Ramos (cell line): Measurements from ENCODE around the gene CD226.
"Not testable (repeated sequence)": the region's sequence is repeated elsewhere in the genome, so short reads cannot be mapped to it uniquely, and the experiment has no call there.

Experiments
- in situ Hi-C: fragments of 300-500 bp; cut with MboI; formaldehyde crosslinking; loops from one replicate; pipeline ENCODE4 v1.14.3; 2022; ENCODE audit warnings: low sequenced_read_pairs; ENCODE audit not compliant: unreplicated experiment

CD226 gene

DNA sequence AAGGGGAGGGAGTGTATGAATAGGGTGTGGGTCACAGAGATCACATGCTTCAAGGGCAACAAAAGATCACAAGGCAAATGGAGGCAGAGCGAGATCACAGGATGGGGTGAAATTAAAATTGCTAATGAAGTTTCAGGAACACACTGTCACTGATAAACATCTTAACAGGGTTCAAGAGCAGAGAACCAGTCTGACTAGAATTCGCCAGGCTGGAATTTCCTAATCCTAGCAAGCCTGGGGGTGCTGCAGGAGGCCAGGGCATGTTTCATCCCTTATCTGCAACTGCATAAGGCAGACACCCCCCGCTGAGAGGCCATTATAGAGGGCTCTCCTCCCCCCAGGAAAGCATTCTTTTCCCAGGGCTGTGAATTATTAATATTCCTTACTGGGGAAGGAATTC is 68.6 kb downstream of the CD226 start:
- in situ Hi-C loops = not testable (repeated sequence)

- in situ Hi-C loops = no loop called here
Measured at GRCh38 chr18:69878213-69878933, 69.3 kb downstream of the CD226 start.

DNA sequence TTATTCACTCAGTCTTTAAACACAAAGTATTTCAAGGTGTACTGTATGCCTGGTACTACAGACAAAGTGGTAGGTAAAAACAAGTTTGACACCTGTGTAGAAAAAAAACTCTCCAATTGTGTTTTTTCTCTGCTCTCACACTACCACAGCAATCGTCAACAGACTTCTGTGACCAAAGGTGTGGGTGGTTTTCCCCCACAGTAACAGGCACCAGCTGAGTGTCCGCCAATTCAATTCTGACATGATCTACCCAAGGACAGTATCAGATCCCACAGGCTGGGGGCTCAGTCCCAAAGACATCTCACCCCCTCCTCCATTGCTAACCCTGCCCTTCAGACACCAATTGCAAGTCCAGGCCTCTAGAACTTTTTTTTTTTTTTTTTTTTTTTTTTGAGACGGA is 71.2 kb downstream of the CD226 start:
- in situ Hi-C loops = no loop called here

DNA sequence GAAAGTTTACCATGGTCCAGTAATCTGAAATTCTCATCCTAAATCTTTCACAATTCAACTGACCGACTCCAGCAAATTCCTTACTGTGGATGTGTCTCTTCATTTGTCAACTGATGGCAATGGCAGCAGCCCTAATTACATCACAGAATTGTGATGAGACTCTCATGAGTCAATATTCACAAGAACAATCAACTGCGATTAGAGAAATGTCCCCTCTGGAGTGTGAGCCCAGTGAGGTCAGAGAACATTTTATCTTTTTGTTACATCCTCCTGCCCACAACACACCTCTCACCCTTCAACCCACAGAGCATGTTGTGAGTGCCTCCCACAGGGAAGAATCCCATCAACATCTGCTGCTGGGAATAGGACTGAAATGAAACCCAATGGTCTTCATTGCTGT is 73.6 kb downstream of the CD226 start:
- in situ Hi-C loops = no loop called here

GRCh38 chr18:69872661-69873060 is 75.0 kb downstream of the CD226 start:
- in situ Hi-C loops = no loop called here

DNA sequence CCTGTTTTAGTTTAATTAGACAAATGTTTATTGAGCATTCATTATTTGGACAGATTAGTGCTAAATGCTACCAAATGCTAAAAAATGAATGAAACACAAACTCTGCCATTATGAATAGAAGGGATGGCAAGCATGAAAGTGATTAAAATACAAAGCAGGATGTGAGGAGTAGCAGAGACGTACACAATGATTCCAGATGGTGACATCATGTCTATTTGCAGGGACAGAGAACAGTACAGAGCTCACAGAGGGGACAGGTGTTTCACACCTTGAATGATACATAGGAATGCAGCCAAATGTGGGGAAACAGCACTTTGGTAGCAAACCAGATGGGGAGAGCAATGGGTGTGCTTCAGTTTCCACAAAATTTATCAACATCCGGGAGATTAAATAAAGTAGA is 76.3 kb downstream of the CD226 start:
- in situ Hi-C loops = no loop called here

GRCh38 chr18:69870736-69871135 is 76.9 kb downstream of the CD226 start:
- in situ Hi-C loops = no loop called here

DNA sequence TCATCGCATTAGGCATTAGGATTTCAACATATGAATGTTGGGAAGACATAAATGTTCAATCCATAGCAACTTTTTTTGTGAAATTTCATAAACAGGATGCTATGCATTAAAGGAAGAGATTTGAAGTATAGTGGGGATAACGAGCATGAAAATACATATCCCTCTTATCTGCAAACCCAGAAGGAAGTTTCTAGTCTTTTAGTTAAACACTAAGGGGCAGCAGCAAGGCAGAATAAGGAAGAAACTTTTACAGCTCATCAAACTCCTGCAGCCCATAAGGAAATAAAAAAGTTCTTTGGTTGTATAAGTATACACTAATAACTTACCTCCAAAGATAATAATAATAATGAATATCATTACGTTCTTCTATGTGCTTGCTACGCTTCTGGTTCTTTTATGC is 81.5 kb downstream of the CD226 start:
- in situ Hi-C loops = no loop called here

- in situ Hi-C loops = no loop called here
Measured at GRCh38 chr18:69865776-69866175, 81.9 kb downstream of the CD226 start.

DNA sequence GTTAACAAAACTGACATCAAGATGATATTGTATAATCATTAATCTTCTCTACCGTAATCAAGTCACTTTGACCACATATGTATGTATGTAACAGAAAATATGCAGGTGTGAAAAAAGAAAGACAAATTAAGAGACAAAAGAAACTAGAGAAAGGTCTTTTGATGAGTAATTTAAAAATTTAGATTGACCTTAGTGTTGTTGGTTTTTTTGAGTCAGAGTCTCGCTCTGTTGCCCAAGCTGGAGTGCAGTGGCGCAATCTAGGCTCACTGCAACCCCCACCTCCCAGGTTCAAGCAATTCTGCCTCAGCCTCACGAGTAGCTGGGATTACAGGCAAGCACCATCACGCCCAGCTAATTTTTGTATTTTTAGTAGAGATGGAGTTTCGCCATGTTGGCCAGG is 82.9 kb downstream of the CD226 start:
- in situ Hi-C loops = not testable (repeated sequence)

DNA sequence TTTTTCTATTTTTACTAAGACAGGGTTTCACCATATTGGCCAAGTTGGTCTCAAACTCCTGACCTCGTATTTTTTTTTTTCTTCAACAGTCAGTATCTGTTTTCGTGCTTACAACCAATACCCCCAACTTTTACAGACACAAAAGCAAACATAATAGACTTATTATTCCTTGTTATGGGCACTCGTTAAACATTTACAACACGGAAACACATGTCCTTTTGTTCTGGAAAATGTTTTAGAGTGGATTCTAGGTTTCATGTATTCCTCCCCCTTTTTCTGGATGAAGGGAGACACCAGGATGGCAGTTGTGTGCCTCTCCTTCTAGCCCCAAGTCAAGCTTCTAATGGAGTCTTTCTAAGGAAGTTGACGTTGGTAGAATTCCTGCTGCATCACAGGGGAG is 88.8 kb downstream of the CD226 start:
- in situ Hi-C loops = no loop called here

DNA sequence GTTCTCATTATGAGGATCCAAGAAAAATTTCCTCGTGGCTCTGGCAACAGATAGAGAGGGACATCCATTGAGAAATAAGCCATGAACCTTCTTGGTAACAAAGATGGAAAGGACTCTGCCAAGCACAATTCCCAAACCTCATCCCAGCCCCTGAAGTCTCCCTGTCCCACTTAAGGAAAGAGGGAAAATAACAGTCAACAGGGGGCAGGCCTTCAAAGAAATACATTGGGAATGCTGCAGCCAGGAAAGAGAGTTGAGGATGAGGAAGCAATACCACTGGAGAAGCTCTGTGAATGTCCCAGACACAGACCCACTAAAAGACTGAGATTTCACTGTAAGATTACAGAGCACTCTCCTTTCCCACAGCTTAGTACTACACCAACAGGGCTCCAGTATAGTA is 93.2 kb downstream of the CD226 start:
- in situ Hi-C loops = no loop called here

DNA sequence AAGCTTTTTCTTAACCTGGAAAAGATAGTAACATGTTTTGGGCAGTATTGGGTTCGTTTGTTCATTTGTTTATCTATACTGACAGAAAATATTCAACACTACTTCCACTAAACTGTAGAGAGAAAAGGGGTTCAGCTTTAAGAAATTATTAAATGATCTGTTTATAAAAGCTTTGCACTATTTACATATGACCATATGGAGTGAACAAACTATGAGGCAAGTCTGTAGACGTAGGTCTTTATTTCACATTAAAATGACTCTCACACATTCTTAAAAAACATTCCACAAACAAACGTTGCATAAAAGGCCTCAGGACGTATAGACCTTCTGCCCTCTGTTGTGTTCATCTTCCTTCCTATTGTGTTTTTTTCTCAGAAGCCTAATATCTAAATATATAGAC is 94.6 kb downstream of the CD226 start:
- in situ Hi-C loops = no loop called here

DNA sequence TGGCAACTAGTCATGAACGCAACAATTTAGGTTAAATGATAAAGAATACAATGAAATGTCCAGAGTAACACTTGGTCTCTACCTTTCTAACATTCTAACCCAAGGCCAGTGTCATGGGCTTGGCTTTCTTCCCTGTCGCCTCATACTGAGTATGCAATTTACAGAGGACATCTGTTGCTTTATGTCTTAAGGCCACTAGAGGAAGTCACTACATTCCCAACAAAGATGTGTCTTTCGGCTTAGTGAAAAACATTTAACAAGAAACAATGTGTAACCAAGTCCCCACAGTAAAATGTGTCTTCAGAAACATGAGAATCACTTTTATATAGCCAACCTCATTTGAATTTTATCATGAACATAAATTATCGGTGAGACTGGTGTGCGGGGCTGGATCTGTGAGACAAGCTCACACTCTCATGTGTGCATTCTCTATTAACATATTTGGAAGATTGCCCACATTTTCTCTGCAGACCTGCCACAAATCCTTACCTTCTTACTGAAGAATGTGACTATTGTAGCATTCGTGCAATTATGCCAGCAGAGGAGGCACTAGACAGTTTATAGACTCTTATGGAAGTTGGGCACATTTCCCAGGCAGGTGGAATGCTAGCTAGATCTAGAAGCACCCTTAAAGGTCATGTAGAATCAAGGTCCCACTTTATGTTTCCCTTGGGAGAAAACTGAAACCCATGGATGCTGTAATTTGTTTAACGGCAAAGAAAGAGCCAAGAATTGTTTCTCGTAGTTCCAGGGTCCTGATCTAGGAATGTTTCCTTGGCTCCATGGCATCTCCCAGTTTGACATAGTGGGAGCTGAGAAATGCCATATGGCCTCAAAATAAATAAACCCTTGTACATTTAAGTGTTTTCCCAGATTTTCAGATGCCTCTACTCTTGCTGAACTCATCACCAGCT is 101.8 kb downstream of the CD226 start:
- in situ Hi-C loops = no loop called here

DNA sequence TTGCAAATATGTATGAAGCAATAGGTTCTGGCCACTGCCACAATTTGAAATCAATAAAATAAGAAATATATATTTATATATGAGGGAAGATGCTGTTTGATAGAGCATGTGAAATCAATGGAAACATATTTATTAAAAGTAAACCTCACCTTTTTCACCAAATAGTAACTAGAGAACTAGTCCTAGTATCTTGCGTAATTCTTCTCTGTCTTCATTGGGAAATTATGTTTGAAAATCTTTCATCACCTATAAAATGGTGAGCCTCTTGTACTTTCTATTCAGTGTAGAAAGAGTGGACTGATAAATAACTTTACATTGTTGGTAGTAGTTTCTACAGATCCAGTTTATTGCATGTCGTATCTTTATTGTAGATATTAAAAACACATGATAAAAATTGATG is 103.0 kb downstream of the CD226 start:
- in situ Hi-C loops = no loop called here

DNA sequence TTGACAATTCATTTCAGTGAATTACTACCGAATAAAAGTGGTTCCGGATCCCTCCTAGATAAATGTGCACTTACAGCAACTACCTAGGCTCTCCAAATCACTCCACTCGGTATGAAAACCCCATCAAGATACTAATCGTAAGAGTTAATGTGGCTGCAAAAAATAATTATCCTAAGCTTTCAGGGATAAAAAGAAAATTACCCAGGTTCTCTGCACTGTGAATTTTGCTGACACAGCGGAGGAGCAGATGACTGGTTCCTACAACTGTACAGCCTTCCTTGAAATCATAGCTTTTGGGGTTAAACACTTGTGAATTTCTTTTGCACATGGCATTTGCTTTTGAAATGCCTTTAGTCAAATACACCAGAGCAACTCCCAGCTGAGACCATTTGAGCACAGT is 104.7 kb downstream of the CD226 start:
- in situ Hi-C loops = no loop called here

DNA sequence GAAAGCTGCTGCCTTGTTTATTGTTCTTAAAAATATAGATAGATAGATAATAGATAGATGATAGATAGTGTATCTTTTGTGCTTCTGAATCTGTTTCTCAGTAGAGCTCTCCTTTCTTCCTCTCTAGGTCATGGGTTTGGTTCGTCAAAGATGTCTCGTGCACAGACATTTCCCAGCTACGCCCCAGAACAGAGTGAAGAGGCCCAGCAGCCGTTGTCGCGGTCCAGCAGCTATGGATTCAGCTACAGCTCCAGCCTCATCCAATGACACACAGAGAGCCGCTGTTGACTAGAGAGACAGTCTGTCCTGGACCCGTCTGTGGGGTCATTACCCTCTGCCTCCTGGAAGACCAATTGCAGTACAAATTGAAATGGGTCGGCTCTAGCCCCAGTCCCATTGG is 106.6 kb downstream of the CD226 start:
- in situ Hi-C loops = no loop called here

GRCh38 chr18:69840445-69840844 is 107.2 kb downstream of the CD226 start:
- in situ Hi-C loops = no loop called here

DNA sequence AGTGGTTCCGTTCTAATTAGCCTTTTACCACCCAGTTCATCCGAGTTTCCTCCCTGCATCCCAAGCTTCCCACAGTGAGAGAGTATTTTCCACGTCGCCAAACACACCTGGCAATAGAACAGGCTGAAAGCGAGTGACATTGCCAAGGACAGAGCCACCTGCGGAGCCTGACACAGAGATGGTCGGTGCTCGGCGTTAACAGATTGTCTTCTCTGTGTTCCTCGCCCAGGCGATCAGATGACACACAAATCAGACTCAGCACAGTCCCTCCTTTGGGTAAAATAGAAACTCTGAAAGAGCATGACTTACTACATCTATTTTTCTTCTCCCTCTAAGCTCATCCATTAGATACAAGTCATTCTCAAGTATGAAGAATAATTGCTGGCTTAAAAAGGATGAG is 107.7 kb downstream of the CD226 start:
- in situ Hi-C loops = no loop called here

- in situ Hi-C loops = no loop called here
Measured at GRCh38 chr18:69839497-69839896, 108.2 kb downstream of the CD226 start.

- in situ Hi-C loops = no loop called here
Measured at GRCh38 chr18:69838620-69839411, 108.9 kb downstream of the CD226 start.
